Measurements from ENCODE around the gene DAZL. TPM values are rescaled to one million over a fixed set of nuclear protein-coding genes. Genes with fewer than 3 reads are reported as not detected.

DAZL gene
- total RNA-seq, 1 experiment from 2014 or later, result not detected

- TF ChIP-seq EZH2 (IDR thresholded peaks at IDR 0.05; ENCODE audit: low read depth), result no peak
- TF ChIP-seq, protein P1, sequence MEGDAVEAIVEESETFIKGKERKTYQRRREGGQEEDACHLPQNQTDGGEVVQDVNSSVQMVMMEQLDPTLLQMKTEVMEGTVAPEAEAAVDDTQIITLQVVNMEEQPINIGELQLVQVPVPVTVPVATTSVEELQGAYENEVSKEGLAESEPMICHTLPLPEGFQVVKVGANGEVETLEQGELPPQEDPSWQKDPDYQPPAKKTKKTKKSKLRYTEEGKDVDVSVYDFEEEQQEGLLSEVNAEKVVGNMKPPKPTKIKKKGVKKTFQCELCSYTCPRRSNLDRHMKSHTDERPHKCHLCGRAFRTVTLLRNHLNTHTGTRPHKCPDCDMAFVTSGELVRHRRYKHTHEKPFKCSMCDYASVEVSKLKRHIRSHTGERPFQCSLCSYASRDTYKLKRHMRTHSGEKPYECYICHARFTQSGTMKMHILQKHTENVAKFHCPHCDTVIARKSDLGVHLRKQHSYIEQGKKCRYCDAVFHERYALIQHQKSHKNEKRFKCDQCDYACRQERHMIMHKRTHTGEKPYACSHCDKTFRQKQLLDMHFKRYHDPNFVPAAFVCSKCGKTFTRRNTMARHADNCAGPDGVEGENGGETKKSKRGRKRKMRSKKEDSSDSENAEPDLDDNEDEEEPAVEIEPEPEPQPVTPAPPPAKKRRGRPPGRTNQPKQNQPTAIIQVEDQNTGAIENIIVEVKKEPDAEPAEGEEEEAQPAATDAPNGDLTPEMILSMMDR (conservative IDR thresholded peaks at IDR 0.05), result no peak
- ChIA-PET CTCF (interaction anchor here (0.6 kb wide), 1 partner anchor 644 kb away, joined by 3 read pairs; no protein-coding TSS in a partner anchor), POLR2A (ENCODE audit: unreplicated experiment) (no interaction called here)
- H3K4me2 ChIP-seq, result no peak overlapping the region
- no peaks in the 10 kb centered on the region for H4K20me1 ChIP-seq (ENCODE audit: insufficient read depth)
- H3K27ac ChIP-seq, result no peak overlapping the region
- H3K9me2 ChIP-seq (ENCODE audit: insufficient read depth), result no peaks in the 10 kb centered on the region
- no peak for DNase-seq
- no peaks in the 10 kb centered on the region for H3K4me1 ChIP-seq (replicated peaks; ENCODE audit: insufficient read depth)
- H3K4me3 ChIP-seq, result no peak overlapping the region
- BruUV-seq (replicated peaks), result no TSS peak
- H3K36me3 ChIP-seq (ENCODE audit: low read depth), result no peaks in the 10 kb centered on the region
- no peaks in the 10 kb centered on the region for H3K79me2 ChIP-seq (ENCODE audit: low read depth)
- intact Hi-C loops (cut with micrococcal nuclease; ENCODE audit: unreplicated experiment), result no loop called here
- H3F3A ChIP-seq (ENCODE audit: insufficient read depth, low read depth), result no peaks in the 10 kb centered on the region
- H2AFZ ChIP-seq, result no peak overlapping the region
- no peaks in the 10 kb centered on the region for H3K27me3 ChIP-seq (ENCODE audit: insufficient read depth, low read depth)
- no peaks in the 10 kb centered on the region for H3K9me3 ChIP-seq (ENCODE audit: insufficient read depth, low read depth)
Observed at GRCh38 chr3:16587047-16587680, 18.1 kb downstream of the DAZL start.

- TF ChIP-seq EZH2 (IDR thresholded peaks at IDR 0.05; ENCODE audit: low read depth), result no peak
- TF ChIP-seq, protein P1 (conservative IDR thresholded peaks at IDR 0.05), result no peak
- ChIA-PET POLR2A (ENCODE audit: unreplicated experiment) (no interaction called here), CTCF (no interaction called here)
- no peak for DNase-seq
- Histone ChIP-seq H3K9me2 (ENCODE audit: insufficient read depth) (no peaks in the 10 kb centered on the region; the same call in 1 of the 2 replicates), H4K20me1 (ENCODE audit: insufficient read depth) (no peaks in the 10 kb centered on the region), H3K27ac (no peak overlapping the region), H2AFZ (no peak overlapping the region), H3K4me1 (replicated peaks; ENCODE audit: insufficient read depth) (no peaks in the 10 kb centered on the region), H3K79me2 (ENCODE audit: low read depth) (no peaks in the 10 kb centered on the region), H3K27me3 (ENCODE audit: insufficient read depth, low read depth) (no peaks in the 10 kb centered on the region), H3F3A (ENCODE audit: insufficient read depth, low read depth) (no peaks in the 10 kb centered on the region), H3K36me3 (ENCODE audit: low read depth) (no peaks in the 10 kb centered on the region), H3K9me3 (ENCODE audit: insufficient read depth, low read depth) (no peaks in the 10 kb centered on the region), H3K4me2 (no peak overlapping the region), H3K4me3 (no peak overlapping the region)
- intact Hi-C loops (cut with micrococcal nuclease; ENCODE audit: unreplicated experiment), result no loop called here
- no TSS peak for BruUV-seq (replicated peaks)
Observed at GRCh38 chr3:16584880-16585279, 20.3 kb downstream of the DAZL start.

GRCh38 chr3:16583551-16583950, 21.7 kb downstream of the DAZL start:
- Histone ChIP-seq H3K4me2 (no peak overlapping the region), H3K27ac (no peak overlapping the region), H3K9me2 (ENCODE audit: insufficient read depth) (peaks cover 3% of the 10 kb centered on the region), H2AFZ (no peak overlapping the region), H3K27me3 (ENCODE audit: insufficient read depth, low read depth) (no peaks in the 10 kb centered on the region), H3F3A (ENCODE audit: insufficient read depth, low read depth) (no peaks in the 10 kb centered on the region; the same call in 1 of the 2 replicates), H3K4me3 (no peak overlapping the region), H3K79me2 (ENCODE audit: low read depth) (no peaks in the 10 kb centered on the region), H3K4me1 (replicated peaks; ENCODE audit: insufficient read depth) (no peaks in the 10 kb centered on the region), H3K9me3 (ENCODE audit: insufficient read depth, low read depth) (no peaks in the 10 kb centered on the region), H4K20me1 (ENCODE audit: insufficient read depth) (no peaks in the 10 kb centered on the region), H3K36me3 (ENCODE audit: low read depth) (no peaks in the 10 kb centered on the region)
- no peak for TF ChIP-seq EZH2 (IDR thresholded peaks at IDR 0.05; ENCODE audit: low read depth)
- TF ChIP-seq, protein P1 (conservative IDR thresholded peaks at IDR 0.05), result no peak
- no peak for DNase-seq
- ChIA-PET POLR2A (ENCODE audit: unreplicated experiment) (no interaction called here), CTCF (no interaction called here)
- intact Hi-C loops (cut with micrococcal nuclease; ENCODE audit: unreplicated experiment), result no loop called here
- BruUV-seq (replicated peaks), result no TSS peak

Measured in PC-9 (cell line).